Measurements from ENCODE around the gene FAM13A.

GRCh38 chr4:88750369-88750768 lies 306.6 kb downstream of the FAM13A start:
- no peak for TF ChIP-seq JUND (IDR thresholded peaks at IDR 0.05)
- TF ChIP-seq CTCF (IDR thresholded peaks at IDR 0.05), result no peak
- TF ChIP-seq YY1 (IDR thresholded peaks at IDR 0.05; ENCODE audit: low read depth), result no peak
- no peak for TF ChIP-seq MAX (IDR thresholded peaks at IDR 0.05; ENCODE audit: low read depth)
- TF ChIP-seq TAF1 (IDR thresholded peaks at IDR 0.05; ENCODE audit: borderline replicate concordance, low read depth, low read length), result no peak
- TF ChIP-seq FOXM1 (IDR thresholded peaks at IDR 0.05; ENCODE audit: low read depth), result no peak
- no peak for TF ChIP-seq RAD21 (IDR thresholded peaks at IDR 0.05; ENCODE audit: low read length)
